Lower lobe of right lung (tissue), 2 donors: ENCODE data around the gene RXRB. TPM values are rescaled to one million over a fixed set of nuclear protein-coding genes. Genes with fewer than 3 reads are reported as not detected.

Experiments used
- ATAC-seq, 2 donors: fragments of 200-7000 bp; cut with Tn5 transposase; one replicate each; pipeline ENCODE4 v1.9.1; 2020 to 2022; ENCODE audit warnings: mild to moderate bottlenecking in 2 of 2, moderate library complexity in 2 of 2
- DNase-seq: peaks from one replicate; pipeline ENCODE4 v3.0.0-alpha.2; 2020
- H3K27ac ChIP-seq: fragments of 200-600 bp; one replicate; pipeline ENCODE4 v1.8.0; 2022
- H3K27me3 ChIP-seq: fragments of 200-600 bp; one replicate; pipeline ENCODE4 v1.8.0; 2022; ENCODE audit warnings: low read depth
- H3K36me3 ChIP-seq: fragments of 200-600 bp; one replicate; pipeline ENCODE4 v1.8.0; 2022; ENCODE audit warnings: mild to moderate bottlenecking
- H3K4me1 ChIP-seq: fragments of 200-600 bp; one replicate; pipeline ENCODE4 v1.8.0; 2022
- H3K4me3 ChIP-seq: fragments of 200-600 bp; one replicate; pipeline ENCODE4 v1.8.0; 2022; ENCODE audit warnings: mild to moderate bottlenecking
- H3K9me3 ChIP-seq: fragments of 200-600 bp; one replicate; pipeline ENCODE4 v1.8.0; 2022
- intact Hi-C: fragments of 100-400 bp; cut with DNase I; formaldehyde crosslinking; loops from one replicate; pipeline ENCODE4 v1.11.0; 2022
- total RNA-seq: library from RNA; stranded (reverse); fragmentation: NEBNext Ultra II Directional; extraction: Animal tissue kit (Norgen Biotek cat#: 25700); gene quantifications from one replicate; pipeline ENCODE4 v1.2.1, GENCODE V29; 2021
- TF ChIP-seq, protein P1 (sequence below): fragments of 200-600 bp; IDR thresholded peaks from one replicate; pipeline ENCODE4 v1.8.0; 2022; ENCODE audit warnings: antibody characterized with exemption, mild to moderate bottlenecking
- donor health status: DM: no; HTN: yes; CAD: no; lungs with severe emphysema.

RXRB gene
- total RNA-seq, 1 donor from 2014 or later: 47.4 TPM

DNA sequence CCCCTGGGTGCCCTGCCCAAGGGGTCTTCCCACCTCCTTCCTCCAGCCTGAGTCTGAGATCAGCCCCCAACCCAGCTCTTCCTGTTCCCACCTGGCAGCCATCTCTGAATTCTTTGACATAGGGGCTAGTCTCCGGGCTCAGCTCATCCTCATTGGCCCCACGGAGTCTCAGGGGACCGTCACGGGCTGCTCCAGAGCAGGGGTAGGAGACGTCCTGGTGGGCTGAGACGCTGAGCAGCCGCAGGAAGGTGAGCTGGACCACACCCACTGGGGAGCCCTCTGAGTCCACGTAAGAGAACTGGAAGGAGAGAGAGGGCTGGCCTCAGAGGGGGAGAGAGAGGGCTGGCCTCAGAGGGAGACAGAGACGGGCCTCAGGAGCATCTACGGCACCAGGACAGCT is 36.3 kb downstream of the RXRB start:
- Histone ChIP-seq H3K4me1 (peaks cover 16% of the 10 kb centered on the region), H3K36me3 (no peaks in the 10 kb centered on the region), H3K27me3 (no peaks in the 10 kb centered on the region), H3K27ac (no peak overlapping the region), H3K4me3 (no peak overlapping the region), H3K9me3 (no peaks in the 10 kb centered on the region)
- TF ChIP-seq, protein P1, sequence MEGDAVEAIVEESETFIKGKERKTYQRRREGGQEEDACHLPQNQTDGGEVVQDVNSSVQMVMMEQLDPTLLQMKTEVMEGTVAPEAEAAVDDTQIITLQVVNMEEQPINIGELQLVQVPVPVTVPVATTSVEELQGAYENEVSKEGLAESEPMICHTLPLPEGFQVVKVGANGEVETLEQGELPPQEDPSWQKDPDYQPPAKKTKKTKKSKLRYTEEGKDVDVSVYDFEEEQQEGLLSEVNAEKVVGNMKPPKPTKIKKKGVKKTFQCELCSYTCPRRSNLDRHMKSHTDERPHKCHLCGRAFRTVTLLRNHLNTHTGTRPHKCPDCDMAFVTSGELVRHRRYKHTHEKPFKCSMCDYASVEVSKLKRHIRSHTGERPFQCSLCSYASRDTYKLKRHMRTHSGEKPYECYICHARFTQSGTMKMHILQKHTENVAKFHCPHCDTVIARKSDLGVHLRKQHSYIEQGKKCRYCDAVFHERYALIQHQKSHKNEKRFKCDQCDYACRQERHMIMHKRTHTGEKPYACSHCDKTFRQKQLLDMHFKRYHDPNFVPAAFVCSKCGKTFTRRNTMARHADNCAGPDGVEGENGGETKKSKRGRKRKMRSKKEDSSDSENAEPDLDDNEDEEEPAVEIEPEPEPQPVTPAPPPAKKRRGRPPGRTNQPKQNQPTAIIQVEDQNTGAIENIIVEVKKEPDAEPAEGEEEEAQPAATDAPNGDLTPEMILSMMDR: no peak
- ATAC-seq (no peak), DNase-seq (no peak)
- intact Hi-C loops: no loop called here

DNA sequence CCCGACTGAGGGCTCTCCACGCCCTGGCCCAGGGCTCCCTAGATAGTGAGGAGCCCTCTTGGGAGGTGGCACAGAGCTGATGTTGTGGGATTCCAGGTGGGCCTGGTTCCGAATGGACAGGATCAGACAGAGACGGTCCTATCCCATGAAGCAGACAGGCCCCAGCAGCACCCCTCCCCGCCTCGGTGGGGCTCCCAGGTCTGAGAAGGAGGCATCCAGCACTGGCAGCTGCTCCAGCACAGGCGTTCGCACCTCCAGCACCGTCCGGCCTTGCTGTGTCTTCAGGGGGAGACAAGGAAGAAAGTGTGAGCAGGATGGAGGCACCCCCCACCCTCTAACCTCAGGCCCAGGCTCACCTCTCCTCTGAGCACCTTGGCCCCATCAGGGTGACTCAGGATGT is 36.9 kb downstream of the RXRB start:
- TF ChIP-seq, protein P1: no peak
- ATAC-seq (no peak), DNase-seq (no peak)
- Histone ChIP-seq H3K36me3 (no peaks in the 10 kb centered on the region), H3K27me3 (no peaks in the 10 kb centered on the region), H3K9me3 (no peaks in the 10 kb centered on the region), H3K27ac (no peak overlapping the region), H3K4me3 (no peak overlapping the region), H3K4me1 (peaks cover 16% of the 10 kb centered on the region)
- intact Hi-C loops: no loop called here

DNA sequence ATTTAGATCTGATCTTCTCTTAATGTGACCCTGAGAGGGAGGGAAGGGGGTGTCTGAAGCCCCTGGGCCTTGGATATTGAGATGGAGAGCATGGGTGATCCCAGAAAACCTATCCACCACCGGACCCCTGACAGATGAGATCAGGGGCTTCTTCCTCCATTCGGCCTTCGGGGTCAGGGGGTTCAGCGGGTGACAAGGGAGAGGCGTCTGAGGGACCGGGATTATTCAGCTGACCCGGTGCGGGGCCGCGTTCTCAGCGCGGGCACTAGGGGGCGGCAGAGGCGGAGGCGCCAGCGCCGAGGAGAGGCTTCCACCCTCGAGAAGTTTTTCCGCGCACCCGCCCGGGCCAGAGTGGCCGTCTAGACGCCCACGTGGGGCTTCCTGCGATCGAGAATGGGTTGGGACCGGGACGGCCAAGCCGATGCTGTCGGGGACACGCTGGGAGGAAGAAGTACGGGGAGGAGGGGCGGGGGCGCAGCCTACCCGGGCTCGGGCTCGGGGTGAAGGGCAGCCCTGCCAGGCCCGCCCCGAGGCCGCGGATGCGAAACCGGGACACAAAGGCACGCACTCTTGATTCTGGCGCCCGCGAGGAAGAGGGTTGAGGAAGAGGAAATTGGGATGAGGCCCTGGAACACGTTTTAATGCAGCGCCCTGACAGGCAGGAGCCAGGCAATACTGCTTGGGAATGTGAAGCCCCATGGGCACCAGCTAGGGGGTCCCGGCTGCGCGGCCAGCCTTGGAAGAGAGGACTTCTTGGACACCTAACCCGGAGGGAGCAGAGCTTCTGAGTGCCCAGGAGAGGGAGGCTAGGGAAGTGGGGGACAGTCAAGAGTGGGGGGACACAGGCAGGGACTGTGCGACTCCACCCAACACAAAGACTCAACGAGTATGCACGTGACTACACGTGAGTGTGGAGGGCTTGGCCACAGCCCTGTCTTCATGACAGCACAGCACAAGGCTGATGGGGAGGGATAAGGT is 38.8 kb downstream of the RXRB start:
- DNase-seq (peak; percentile 90), ATAC-seq (peak; percentile 95 to 96)
- Histone ChIP-seq H3K27me3 (no peaks in the 10 kb centered on the region), H3K27ac (peak overlapping the region; percentile 42), H3K9me3 (no peaks in the 10 kb centered on the region), H3K4me1 (peaks cover 16% of the 10 kb centered on the region), H3K4me3 (peak overlapping the region; percentile 58), H3K36me3 (no peaks in the 10 kb centered on the region)
- TF ChIP-seq, protein P1: peak; percentile 94
- intact Hi-C loops: no loop called here

DNA sequence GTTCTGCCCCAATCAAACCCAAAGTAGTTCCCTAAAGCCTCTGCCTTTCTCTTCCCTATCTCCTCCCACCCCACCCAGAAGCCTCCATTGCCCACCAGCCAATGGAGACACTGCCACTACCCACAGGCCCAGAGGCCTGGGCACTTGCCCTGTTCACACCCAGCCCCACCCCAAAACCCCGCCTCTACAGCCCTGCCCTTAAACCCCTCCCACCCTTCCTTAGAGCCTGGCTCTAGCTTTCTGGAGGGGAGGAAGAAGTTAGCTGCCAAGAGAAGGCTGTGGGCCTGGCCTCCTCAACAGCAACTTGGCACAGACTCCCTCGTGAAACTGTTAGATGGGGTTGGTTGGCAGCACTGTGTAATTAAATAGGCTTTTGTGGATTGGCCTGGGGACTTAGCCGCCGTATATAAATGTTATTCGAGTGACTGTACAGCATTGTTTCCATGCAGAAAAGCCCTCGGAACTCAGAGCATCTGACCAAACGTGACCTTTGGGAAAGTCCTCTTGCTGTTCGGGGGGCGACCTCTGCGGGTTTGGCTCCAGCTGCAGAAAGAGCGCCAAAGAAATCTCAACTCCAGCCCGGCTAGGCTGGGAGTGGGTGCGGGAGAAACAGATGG is 39.6 kb downstream of the RXRB start:
- TF ChIP-seq, protein P1: no peak
- H3K9me3 ChIP-seq: no peaks in the 10 kb centered on the region
- ATAC-seq: peak; percentile 77 to 81
- DNase-seq: peak; percentile 74
- H3K27ac ChIP-seq: peak overlapping the region; percentile 42
- intact Hi-C loops: no loop called here
- H3K36me3 ChIP-seq: no peaks in the 10 kb centered on the region
- no peaks in the 10 kb centered on the region for H3K27me3 ChIP-seq
- H3K4me3 ChIP-seq: peak overlapping the region; percentile 58
- H3K4me1 ChIP-seq: peaks cover 16% of the 10 kb centered on the region

DNA sequence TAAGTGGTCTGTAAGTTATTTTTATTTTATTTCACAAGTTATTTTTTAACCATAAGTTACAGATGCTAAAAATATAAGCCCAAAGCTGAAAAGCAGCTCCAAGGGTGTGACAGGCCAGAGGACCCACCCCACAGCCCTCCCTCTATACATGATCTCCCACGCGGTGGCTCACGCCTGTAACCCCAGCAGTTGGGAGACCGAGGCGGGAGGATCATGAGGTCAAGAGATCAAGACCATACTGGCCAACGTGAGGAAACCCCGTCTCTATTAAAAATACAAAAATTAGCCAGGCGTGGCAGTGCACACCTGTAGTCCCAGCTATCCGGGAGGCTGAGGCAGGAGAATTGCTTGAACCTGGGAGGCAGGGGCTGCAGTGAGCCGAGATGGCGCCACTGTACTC is 40.4 kb downstream of the RXRB start:
- TF ChIP-seq, protein P1: no peak
- ATAC-seq (no peak), DNase-seq (no peak)
- Histone ChIP-seq H3K36me3 (no peaks in the 10 kb centered on the region), H3K4me1 (peaks cover 16% of the 10 kb centered on the region), H3K9me3 (no peaks in the 10 kb centered on the region), H3K27ac (no peak overlapping the region), H3K27me3 (no peaks in the 10 kb centered on the region), H3K4me3 (no peak overlapping the region)
- intact Hi-C loops: no loop called here
